ENCODE data around the gene GPR61. TPM values are rescaled to one million over a fixed set of nuclear protein-coding genes. Genes with fewer than 3 reads are reported as not detected.

The GPR61 gene
- total and polyA plus RNA-seq, 9 of the 15 experiments (the other 6 are each of a cell fraction or from before 2014, with no cell fraction given), result 0.04 to 1.1 (median 0.25) TPM; not detected in 4

DNA sequence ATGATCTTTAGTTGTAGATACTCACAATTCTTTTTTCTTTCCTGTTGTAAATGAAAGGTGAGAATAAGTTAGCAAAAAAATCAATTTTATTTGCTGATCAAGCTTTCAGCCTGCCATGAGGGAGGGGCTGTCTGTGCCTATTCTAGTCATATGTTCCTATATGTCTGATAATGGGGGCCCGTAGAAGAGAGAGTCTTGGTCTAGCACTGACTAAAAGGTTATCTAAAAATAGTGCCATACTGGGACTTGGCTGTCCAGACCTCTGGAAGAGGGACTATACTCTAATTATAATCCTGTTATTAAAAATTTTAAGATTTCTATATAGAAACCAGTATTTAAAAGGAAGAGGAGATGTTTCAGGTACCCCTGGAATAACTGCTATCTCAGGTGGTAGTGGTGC lies 27.3 kb downstream of the GPR61 start (continued):
- TF ChIP-seq, protein P1, sequence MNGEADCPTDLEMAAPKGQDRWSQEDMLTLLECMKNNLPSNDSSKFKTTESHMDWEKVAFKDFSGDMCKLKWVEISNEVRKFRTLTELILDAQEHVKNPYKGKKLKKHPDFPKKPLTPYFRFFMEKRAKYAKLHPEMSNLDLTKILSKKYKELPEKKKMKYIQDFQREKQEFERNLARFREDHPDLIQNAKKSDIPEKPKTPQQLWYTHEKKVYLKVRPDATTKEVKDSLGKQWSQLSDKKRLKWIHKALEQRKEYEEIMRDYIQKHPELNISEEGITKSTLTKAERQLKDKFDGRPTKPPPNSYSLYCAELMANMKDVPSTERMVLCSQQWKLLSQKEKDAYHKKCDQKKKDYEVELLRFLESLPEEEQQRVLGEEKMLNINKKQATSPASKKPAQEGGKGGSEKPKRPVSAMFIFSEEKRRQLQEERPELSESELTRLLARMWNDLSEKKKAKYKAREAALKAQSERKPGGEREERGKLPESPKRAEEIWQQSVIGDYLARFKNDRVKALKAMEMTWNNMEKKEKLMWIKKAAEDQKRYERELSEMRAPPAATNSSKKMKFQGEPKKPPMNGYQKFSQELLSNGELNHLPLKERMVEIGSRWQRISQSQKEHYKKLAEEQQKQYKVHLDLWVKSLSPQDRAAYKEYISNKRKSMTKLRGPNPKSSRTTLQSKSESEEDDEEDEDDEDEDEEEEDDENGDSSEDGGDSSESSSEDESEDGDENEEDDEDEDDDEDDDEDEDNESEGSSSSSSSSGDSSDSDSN (IDR thresholded peaks at IDR 0.05; ENCODE audit: borderline replicate concordance in 1 of 2, low read depth in 2 of 2, low read length in 2 of 2), result no peak
- no peak for TF ChIP-seq HNRNPK (IDR thresholded peaks at IDR 0.05; ENCODE audit: low read depth, low read length, poor library complexity, severe bottlenecking)

DNA sequence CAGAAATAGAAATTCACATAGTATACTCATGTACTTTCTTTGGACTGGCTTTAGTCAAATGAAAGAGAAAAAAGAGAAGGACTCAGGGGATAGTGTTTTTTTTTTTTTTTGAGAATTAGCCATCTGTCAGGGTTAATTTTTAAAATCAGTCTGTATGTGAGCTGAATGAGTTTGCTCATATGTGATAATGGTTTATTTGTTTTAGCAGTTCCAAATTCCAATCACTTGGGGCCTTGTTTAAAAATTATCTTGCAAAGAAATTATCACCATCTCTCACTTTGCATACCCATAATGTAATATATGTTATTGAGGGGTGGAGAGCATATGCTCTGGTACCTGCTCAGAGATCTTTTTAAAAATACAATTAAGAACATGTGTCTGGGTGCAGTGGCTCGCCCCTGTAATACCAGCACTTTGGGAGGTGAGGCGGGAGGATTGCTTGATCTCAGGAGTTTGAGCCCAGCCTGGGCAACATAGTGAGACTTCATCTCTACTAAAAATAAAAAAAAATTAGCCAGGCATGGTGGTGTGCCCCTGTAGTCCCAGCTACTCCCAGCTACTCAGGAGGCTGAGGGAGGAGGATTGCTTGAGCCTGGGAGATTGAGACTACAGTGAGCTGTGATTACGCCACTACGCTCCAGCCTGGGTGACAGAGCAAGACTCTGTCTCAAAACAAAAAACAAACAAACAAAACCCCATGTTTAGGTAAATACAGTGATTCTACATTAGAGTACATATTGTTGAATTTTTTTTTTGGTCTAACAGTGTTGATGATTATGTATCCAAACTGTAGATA lies 28.4 kb downstream of the GPR61 start:
- no peaks in the 10 kb centered on the region for H3K9me3 ChIP-seq (replicated peaks; ENCODE audit: control insufficient read depth, insufficient read depth, low read depth, low read length)
- H3K79me2 ChIP-seq (ENCODE audit: control insufficient read depth, insufficient read depth, low read length), result peaks cover 91% of the 10 kb centered on the region
- H3K9me1 ChIP-seq (ENCODE audit: control insufficient read depth, insufficient read depth, low read length), result no peaks in the 10 kb centered on the region
- no peak overlapping the region for H3K4me3 ChIP-seq
- no peak overlapping the region for H3K27ac ChIP-seq (ENCODE audit: extremely low read depth, low read depth, low read length)
- no peak for DNase-seq (ENCODE audit: extremely low read depth in 1 of 4, low spot score in 3 of 4)
- ChIA-PET POLR2A (interaction anchor here (0.6 to 1.3 kb wide), 4 partner anchors 9 to 488 kb away, joined by 3 read pairs; partner anchors contain the start of gene GNAI3), CTCF (ENCODE audit: low intra/inter-chr PET ratio) (interaction anchor here (0.7 kb wide), 1 partner anchor 95 kb away, joined by 3 read pairs; no protein-coding TSS in a partner anchor)
- peaks cover 16% of the 10 kb centered on the region; the same call in 1 of the 2 replicates for H4K20me1 ChIP-seq (replicated peaks; ENCODE audit: control insufficient read depth, insufficient read depth, low read length)
- no TSS peak for BruUV-seq (replicated peaks)
- no peak for ATAC-seq
- intact Hi-C loops (cut with micrococcal nuclease), result no loop called here
- H3K4me2 ChIP-seq (ENCODE audit: insufficient read depth, low read length), result no peak overlapping the region
- in situ Hi-C loops (cut with MboI), result no loop called here
- no peak overlapping the region for H2AFZ ChIP-seq (ENCODE audit: low read depth, low read length)
- TF ChIP-seq ZNF140 (CRISPR knock-in tag; IDR thresholded peaks at IDR 0.05) (0 out of 2 replicates have a peak, but pooled peaks have one; percentile 40), PHB2 (IDR thresholded peaks at IDR 0.05; ENCODE audit: low read depth) (no peak), ZNF24 (IDR thresholded peaks at IDR 0.05) (no peak)
- TF ChIP-seq, protein P2, sequence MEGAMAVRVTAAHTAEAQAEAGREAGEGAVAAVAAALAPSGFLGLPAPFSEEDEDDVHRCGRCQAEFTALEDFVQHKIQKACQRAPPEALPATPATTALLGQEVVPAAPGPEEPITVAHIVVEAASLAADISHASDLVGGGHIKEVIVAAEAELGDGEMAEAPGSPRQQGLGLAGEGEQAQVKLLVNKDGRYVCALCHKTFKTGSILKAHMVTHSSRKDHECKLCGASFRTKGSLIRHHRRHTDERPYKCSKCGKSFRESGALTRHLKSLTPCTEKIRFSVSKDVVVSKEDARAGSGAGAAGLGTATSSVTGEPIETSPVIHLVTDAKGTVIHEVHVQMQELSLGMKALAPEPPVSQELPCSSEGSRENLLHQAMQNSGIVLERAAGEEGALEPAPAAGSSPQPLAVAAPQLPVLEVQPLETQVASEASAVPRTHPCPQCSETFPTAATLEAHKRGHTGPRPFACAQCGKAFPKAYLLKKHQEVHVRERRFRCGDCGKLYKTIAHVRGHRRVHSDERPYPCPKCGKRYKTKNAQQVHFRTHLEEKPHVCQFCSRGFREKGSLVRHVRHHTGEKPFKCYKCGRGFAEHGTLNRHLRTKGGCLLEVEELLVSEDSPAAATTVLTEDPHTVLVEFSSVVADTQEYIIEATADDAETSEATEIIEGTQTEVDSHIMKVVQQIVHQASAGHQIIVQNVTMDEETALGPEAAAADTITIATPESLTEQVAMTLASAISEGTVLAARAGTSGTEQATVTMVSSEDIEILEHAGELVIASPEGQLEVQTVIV (CRISPR knock-in tag; IDR thresholded peaks at IDR 0.05; ENCODE audit: borderline replicate concordance), result no peak
- 94% methylated on average over 4 of the region's 4 CpGs for WGBS (ENCODE audit: insufficient coverage, low coverage, missing lambda C conversion rate)
- no peak overlapping the region for H3K9ac ChIP-seq (ENCODE audit: insufficient read depth in 1 of 2, low read depth in 2 of 2, low read length in 2 of 2)
- peaks cover 2 to 5% of the 10 kb centered on the region in 2 experiments for H3K4me1 ChIP-seq (replicated peaks in 1 of 2; ENCODE audit: control insufficient read depth in 2 of 2, insufficient read depth in 2 of 2, low read length in 2 of 2)
- FAIRE-seq, result no peak
- H3K27me3 ChIP-seq (ENCODE audit: control insufficient read depth in 2 of 2, insufficient read depth in 2 of 2, low read length in 2 of 2), result no peaks in the 10 kb centered on the region
- H3K36me3 ChIP-seq (ENCODE audit: control insufficient read depth, insufficient read depth, low read length), result no peaks in the 10 kb centered on the region

Data from K562 (cell line).